ENCODE measurements around the gene BPTF.

Gene BPTF

DNA sequence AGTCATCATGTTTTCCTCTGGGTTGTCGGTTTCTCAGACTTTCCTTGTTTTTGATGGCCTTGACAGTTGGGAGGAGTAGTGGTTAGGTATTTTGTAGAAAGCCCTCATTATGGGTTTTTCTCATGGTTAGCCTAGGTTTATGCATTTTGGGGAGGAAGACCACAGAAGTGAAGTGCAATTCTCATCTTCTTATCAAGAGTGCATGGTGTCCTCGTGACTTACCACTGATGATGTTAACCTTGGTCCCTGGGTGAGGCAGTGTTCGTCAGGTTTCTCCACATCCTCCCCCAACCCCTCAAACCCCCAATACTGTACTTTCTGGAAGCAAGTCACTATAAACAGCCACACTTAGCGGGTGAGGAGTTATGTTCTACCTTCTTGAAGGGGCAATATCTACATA, 42.3 kb downstream of the BPTF start:
- H2BK12ac ChIP-seq (ENCODE audit: low read length): no peak overlapping the region
- H2BK5ac ChIP-seq (ENCODE audit: low read length): no peak overlapping the region
- H3K4me1 ChIP-seq (ENCODE audit: control insufficient read depth in 2 of 2, insufficient read depth in 1 of 2, low read depth in 1 of 2, low read length in 2 of 2): no peaks in the 10 kb centered on the region
- no peak overlapping the region for H3K23ac ChIP-seq (ENCODE audit: low read depth, low read length, poor library complexity)
- no peak for DNase-seq (ENCODE audit: low spot score)
- no peak overlapping the region for H3K4ac ChIP-seq (ENCODE audit: low read length)
- no peak overlapping the region for H2BK15ac ChIP-seq (ENCODE audit: low read length)
- H3K18ac ChIP-seq (ENCODE audit: low read length): no peak overlapping the region
- no peak overlapping the region for H4K8ac ChIP-seq (ENCODE audit: low read depth, low read length)
- no peak overlapping the region for H3K4me2 ChIP-seq (ENCODE audit: insufficient read depth, low read length, poor library complexity, severe bottlenecking)
- H4K91ac ChIP-seq (ENCODE audit: low read depth, low read length, poor library complexity): no peak overlapping the region
- no CpG with 5 or more reads among the region's 4 CpGs for WGBS, 2 donors (ENCODE audit: extremely low coverage in 2 of 2, insufficient read length in 2 of 2, insufficient replicate concordance in 1 of 2)
- H3K9me3 ChIP-seq (replicated peaks in 1 of 2; ENCODE audit: control insufficient read depth in 2 of 2, insufficient read depth in 1 of 2, low read depth in 1 of 2, low read length in 2 of 2): peaks cover 1 to 6% of the 10 kb centered on the region in 2 donors
- no peak overlapping the region for H3K4me3 ChIP-seq (ENCODE audit: low read length in 2 of 2)
- peaks cover 7 to 65% of the 10 kb centered on the region in 2 donors for H3K36me3 ChIP-seq (replicated peaks in 1 of 2; ENCODE audit: control insufficient read depth in 2 of 2, insufficient read depth in 2 of 2, low read length in 2 of 2)
- no peak overlapping the region for H3K9ac ChIP-seq (ENCODE audit: low read depth, low read length, poor library complexity)
- H3K27ac ChIP-seq (replicated peaks; ENCODE audit: low read length): no peak overlapping the region
- no peak overlapping the region for H3K14ac ChIP-seq (ENCODE audit: low read length)
- no peak overlapping the region for H2BK120ac ChIP-seq (ENCODE audit: low read depth, low read length)
- no peaks in the 10 kb centered on the region for H3K27me3 ChIP-seq (ENCODE audit: control insufficient read depth in 3 of 3, insufficient read depth in 3 of 3, low read depth in 1 of 3, low read length in 3 of 3)
- no peak overlapping the region for H2AFZ ChIP-seq (ENCODE audit: low read length)
- no peak overlapping the region for H2AK5ac ChIP-seq (ENCODE audit: low read depth, low read length)
- no peaks in the 10 kb centered on the region for H3K79me1 ChIP-seq (ENCODE audit: low read depth, low read length)

GRCh38 chr17:67868176-67868575, 42.9 kb downstream of the BPTF start:
- no peak overlapping the region for H3K4me3 ChIP-seq (ENCODE audit: low read length in 2 of 2)
- H2BK12ac ChIP-seq (ENCODE audit: low read length): no peak overlapping the region
- peaks cover 0 to 6% of the 10 kb centered on the region in 2 donors for H3K9me3 ChIP-seq (replicated peaks in 1 of 2; ENCODE audit: control insufficient read depth in 2 of 2, insufficient read depth in 1 of 2, low read depth in 1 of 2, low read length in 2 of 2)
- no peak overlapping the region for H3K9ac ChIP-seq (ENCODE audit: low read depth, low read length, poor library complexity)
- H2BK120ac ChIP-seq (ENCODE audit: low read depth, low read length): no peak overlapping the region
- no peak overlapping the region for H3K18ac ChIP-seq (ENCODE audit: low read length)
- no peaks in the 10 kb centered on the region for H3K27me3 ChIP-seq (ENCODE audit: control insufficient read depth in 3 of 3, insufficient read depth in 3 of 3, low read depth in 1 of 3, low read length in 3 of 3)
- H3K14ac ChIP-seq (ENCODE audit: low read length): no peak overlapping the region
- peaks cover 7 to 63% of the 10 kb centered on the region in 2 donors for H3K36me3 ChIP-seq (replicated peaks in 1 of 2; ENCODE audit: control insufficient read depth in 2 of 2, insufficient read depth in 2 of 2, low read length in 2 of 2)
- H2BK5ac ChIP-seq (ENCODE audit: low read length): no peak overlapping the region
- no peak overlapping the region for H3K23ac ChIP-seq (ENCODE audit: low read depth, low read length, poor library complexity)
- H3K79me1 ChIP-seq (ENCODE audit: low read depth, low read length): no peaks in the 10 kb centered on the region
- H2BK15ac ChIP-seq (ENCODE audit: low read length): no peak overlapping the region
- H4K8ac ChIP-seq (ENCODE audit: low read depth, low read length): no peak overlapping the region
- no peak for DNase-seq (ENCODE audit: low spot score)
- no peak overlapping the region for H3K4me2 ChIP-seq (ENCODE audit: insufficient read depth, low read length, poor library complexity, severe bottlenecking)
- no peak overlapping the region for H4K91ac ChIP-seq (ENCODE audit: low read depth, low read length, poor library complexity)
- H2AFZ ChIP-seq (ENCODE audit: low read length): no peak overlapping the region
- H3K27ac ChIP-seq (replicated peaks; ENCODE audit: low read length): no peak overlapping the region
- no peak overlapping the region for H3K4ac ChIP-seq (ENCODE audit: low read length)
- no peak overlapping the region for H2AK5ac ChIP-seq (ENCODE audit: low read depth, low read length)
- no peaks in the 10 kb centered on the region for H3K4me1 ChIP-seq (ENCODE audit: control insufficient read depth in 2 of 2, insufficient read depth in 1 of 2, low read depth in 1 of 2, low read length in 2 of 2)

- WGBS, 2 donors (ENCODE audit: extremely low coverage in 2 of 2, insufficient read length in 2 of 2, insufficient replicate concordance in 1 of 2): no CpG with 5 or more reads among the region's 5 CpGs
- no peak for DNase-seq (ENCODE audit: low spot score)
- H2BK5ac ChIP-seq (ENCODE audit: low read length): no peak overlapping the region
Measured at GRCh38 chr17:67879662-67880061, 54.4 kb downstream of the BPTF start.

GRCh38 chr17:67881083-67881482, 55.8 kb downstream of the BPTF start:
- Histone ChIP-seq H2BK120ac (ENCODE audit: low read depth, low read length) (no peak overlapping the region), H3K4ac (ENCODE audit: low read length) (no peak overlapping the region), H4K91ac (ENCODE audit: low read depth, low read length, poor library complexity) (no peak overlapping the region), H4K8ac (ENCODE audit: low read depth, low read length) (no peak overlapping the region), H3K79me1 (ENCODE audit: low read depth, low read length) (peaks cover 4% of the 10 kb centered on the region), H3K9me3 (replicated peaks in 1 of 2; ENCODE audit: control insufficient read depth in 2 of 2, insufficient read depth in 1 of 2, low read depth in 1 of 2, low read length in 2 of 2) (no peaks in the 10 kb centered on the region), H3K9ac (ENCODE audit: low read depth, low read length, poor library complexity) (no peak overlapping the region), H3K23ac (ENCODE audit: low read depth, low read length, poor library complexity) (no peak overlapping the region), H3K27ac (replicated peaks; ENCODE audit: low read length) (no peak overlapping the region), H3K4me2 (ENCODE audit: insufficient read depth, low read length, poor library complexity, severe bottlenecking) (no peak overlapping the region), H3K36me3 (replicated peaks in 1 of 2; ENCODE audit: control insufficient read depth in 2 of 2, insufficient read depth in 2 of 2, low read length in 2 of 2) (peaks cover 5 to 87% of the 10 kb centered on the region in 2 donors), H2AK5ac (ENCODE audit: low read depth, low read length) (no peak overlapping the region), H3K4me3 (ENCODE audit: low read length in 2 of 2) (no peak overlapping the region), H3K18ac (ENCODE audit: low read length) (no peak overlapping the region), H2BK15ac (ENCODE audit: low read length) (no peak overlapping the region), H2AFZ (ENCODE audit: low read length) (no peak overlapping the region), H2BK5ac (ENCODE audit: low read length) (no peak overlapping the region), H2BK12ac (ENCODE audit: low read length) (no peak overlapping the region), H3K4me1 (ENCODE audit: control insufficient read depth in 2 of 2, insufficient read depth in 1 of 2, low read depth in 1 of 2, low read length in 2 of 2) (peaks cover 0 to 1% of the 10 kb centered on the region in 2 donors), H3K14ac (ENCODE audit: low read length) (no peak overlapping the region), H3K27me3 (ENCODE audit: control insufficient read depth in 3 of 3, insufficient read depth in 3 of 3, low read depth in 1 of 3, low read length in 3 of 3) (no peaks in the 10 kb centered on the region)
- no peak for DNase-seq (ENCODE audit: low spot score)
- no CpG with 5 or more reads among the region's 1 CpG for WGBS, 2 donors (ENCODE audit: extremely low coverage in 2 of 2, insufficient read length in 2 of 2, insufficient replicate concordance in 1 of 2)

More at GRCh38 chr17:67879662-67880061, 54.4 kb downstream of the BPTF start:
- Histone ChIP-seq H3K9me3 (replicated peaks in 1 of 2; ENCODE audit: control insufficient read depth in 2 of 2, insufficient read depth in 1 of 2, low read depth in 1 of 2, low read length in 2 of 2) (no peaks in the 10 kb centered on the region), H2BK15ac (ENCODE audit: low read length) (no peak overlapping the region), H3K4ac (ENCODE audit: low read length) (no peak overlapping the region), H3K79me1 (ENCODE audit: low read depth, low read length) (peaks cover 3% of the 10 kb centered on the region), H2BK12ac (ENCODE audit: low read length) (no peak overlapping the region), H3K9ac (ENCODE audit: low read depth, low read length, poor library complexity) (no peak overlapping the region), H2AFZ (ENCODE audit: low read length) (no peak overlapping the region), H4K91ac (ENCODE audit: low read depth, low read length, poor library complexity) (no peak overlapping the region), H3K36me3 (replicated peaks in 1 of 2; ENCODE audit: control insufficient read depth in 2 of 2, insufficient read depth in 2 of 2, low read length in 2 of 2) (peaks cover 10 to 87% of the 10 kb centered on the region in 2 donors), H3K4me1 (ENCODE audit: control insufficient read depth in 2 of 2, insufficient read depth in 1 of 2, low read depth in 1 of 2, low read length in 2 of 2) (peaks cover 0 to 1% of the 10 kb centered on the region in 2 donors), H3K4me2 (ENCODE audit: insufficient read depth, low read length, poor library complexity, severe bottlenecking) (no peak overlapping the region), H3K23ac (ENCODE audit: low read depth, low read length, poor library complexity) (no peak overlapping the region), H2AK5ac (ENCODE audit: low read depth, low read length) (no peak overlapping the region), H3K4me3 (ENCODE audit: low read length in 2 of 2) (no peak overlapping the region), H3K18ac (ENCODE audit: low read length) (no peak overlapping the region), H4K8ac (ENCODE audit: low read depth, low read length) (no peak overlapping the region), H3K14ac (ENCODE audit: low read length) (no peak overlapping the region), H3K27me3 (ENCODE audit: control insufficient read depth in 3 of 3, insufficient read depth in 3 of 3, low read depth in 1 of 3, low read length in 3 of 3) (no peaks in the 10 kb centered on the region), H2BK120ac (ENCODE audit: low read depth, low read length) (no peak overlapping the region), H3K27ac (replicated peaks; ENCODE audit: low read length) (no peak overlapping the region)

Measured in neuronal stem cell (in vitro differentiated cells).